ENCODE results near the gene DPEP2. TPM values are rescaled to one million over a fixed set of nuclear protein-coding genes. Genes with fewer than 3 reads are reported as not detected.

The DPEP2 gene
- total RNA-seq, 1 donor from 2014 or later: 29.5 TPM

GRCh38 chr16:67951485-67951884, 47.8 kb downstream of the DPEP2 start:
- ATAC-seq (peak in 1 of 2 donors; percentile 5), DNase-seq (no peak)
- H3K4me3 ChIP-seq: no peak overlapping the region
- intact Hi-C loops (cut with DNase I): no loop called here
- H3K27me3 ChIP-seq (ENCODE audit: low read depth): no peaks in the 10 kb centered on the region
- H3K9me3 ChIP-seq: no peaks in the 10 kb centered on the region
- TF ChIP-seq CTCF (IDR thresholded peaks at IDR 0.05): no peak
- H3K27ac ChIP-seq: peak overlapping the region; percentile 39
- peaks cover 100% of the 10 kb centered on the region for H3K36me3 ChIP-seq
- peaks cover 9% of the 10 kb centered on the region for H3K4me1 ChIP-seq

- peaks cover 100% of the 10 kb centered on the region for H3K36me3 ChIP-seq
Observed at GRCh38 chr16:67950335-67950843, 48.9 kb downstream of the DPEP2 start.

GRCh38 chr16:67949645-67950044, 49.6 kb downstream of the DPEP2 start:
- DNase-seq (no peak), ATAC-seq (no peak)
- no peak for TF ChIP-seq CTCF (IDR thresholded peaks at IDR 0.05)
- H3K4me1 ChIP-seq: peaks cover 11% of the 10 kb centered on the region
- peaks cover 100% of the 10 kb centered on the region for H3K36me3 ChIP-seq
- intact Hi-C loops (cut with DNase I): no loop called here
- no peaks in the 10 kb centered on the region for H3K27me3 ChIP-seq (ENCODE audit: low read depth)
- no peak overlapping the region for H3K4me3 ChIP-seq
- H3K9me3 ChIP-seq: no peaks in the 10 kb centered on the region
- no peak overlapping the region for H3K27ac ChIP-seq

More at GRCh38 chr16:67950335-67950843, 48.9 kb downstream of the DPEP2 start:
- Histone ChIP-seq H3K27ac (no peak overlapping the region), H3K4me1 (peaks cover 9% of the 10 kb centered on the region), H3K4me3 (no peak overlapping the region), H3K27me3 (ENCODE audit: low read depth) (no peaks in the 10 kb centered on the region), H3K9me3 (no peaks in the 10 kb centered on the region)
- ATAC-seq: no peak
- TF ChIP-seq CTCF (IDR thresholded peaks at IDR 0.05): no peak
- DNase-seq: no peak
- intact Hi-C loops (cut with DNase I): no loop called here

GRCh38 chr16:67948015-67948414, 51.3 kb downstream of the DPEP2 start:
- H3K27me3 ChIP-seq (ENCODE audit: low read depth): no peaks in the 10 kb centered on the region
- H3K36me3 ChIP-seq: peaks cover 98% of the 10 kb centered on the region
- intact Hi-C loops (cut with DNase I): no loop called here
- H3K27ac ChIP-seq: no peak overlapping the region
- no peak overlapping the region for H3K4me3 ChIP-seq
- no peak for TF ChIP-seq CTCF (IDR thresholded peaks at IDR 0.05)
- no peak for DNase-seq
- H3K4me1 ChIP-seq: peaks cover 23% of the 10 kb centered on the region
- no peaks in the 10 kb centered on the region for H3K9me3 ChIP-seq
- no peak for ATAC-seq

GRCh38 chr16:67946966-67947558, 52.2 kb downstream of the DPEP2 start:
- no peaks in the 10 kb centered on the region for H3K27me3 ChIP-seq (ENCODE audit: low read depth)
- H3K9me3 ChIP-seq: no peaks in the 10 kb centered on the region
- TF ChIP-seq CTCF (IDR thresholded peaks at IDR 0.05): peak; percentile 2
- no peak for ATAC-seq
- H3K27ac ChIP-seq: no peak overlapping the region
- intact Hi-C loops (cut with DNase I): no loop called here
- peaks cover 98% of the 10 kb centered on the region for H3K36me3 ChIP-seq
- no peak overlapping the region for H3K4me3 ChIP-seq
- H3K4me1 ChIP-seq: peaks cover 21% of the 10 kb centered on the region
- DNase-seq: no peak

All from lower lobe of right lung (tissue), 2 donors.